GM19351 (cell line): ENCODE results near the gene TMC3.
"Not testable (repeated sequence)": the region's sequence is repeated elsewhere in the genome, so short reads cannot be mapped to it uniquely, and the experiment has no call there.

ENCODE experiments used
- ATAC-seq: cut with Tn5 transposase; IDR thresholded peaks from one replicate; pipeline ENCODE4 v1.9.1; 2021; ENCODE audit warnings: mild to moderate bottlenecking, moderate library complexity; ENCODE audit not compliant: unreplicated experiment

TMC3 gene

DNA sequence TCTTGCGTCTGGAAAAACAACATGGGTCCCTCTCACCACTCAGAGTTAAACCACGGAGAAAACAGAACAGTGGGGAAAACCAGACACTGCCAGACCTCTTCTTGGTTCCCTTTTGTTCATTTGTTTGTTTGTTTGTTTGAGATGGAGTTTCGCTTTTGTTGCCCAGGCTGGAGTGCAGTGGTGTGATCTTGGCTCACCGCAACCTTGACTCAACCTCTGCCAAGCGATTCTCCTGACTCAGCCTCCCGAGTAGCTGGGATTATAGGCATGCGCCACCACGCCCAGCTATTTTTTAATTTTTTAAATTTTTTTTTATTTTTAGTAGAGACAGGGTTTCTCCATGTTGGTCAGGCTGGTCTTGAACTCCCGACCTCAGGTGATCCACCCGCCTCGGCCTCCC, 25.3 kb downstream of the TMC3 start:
- ATAC-seq: not testable (repeated sequence)

GRCh38 chr15:81347910-81348309, 26.1 kb downstream of the TMC3 start:
- ATAC-seq: no peak

DNA sequence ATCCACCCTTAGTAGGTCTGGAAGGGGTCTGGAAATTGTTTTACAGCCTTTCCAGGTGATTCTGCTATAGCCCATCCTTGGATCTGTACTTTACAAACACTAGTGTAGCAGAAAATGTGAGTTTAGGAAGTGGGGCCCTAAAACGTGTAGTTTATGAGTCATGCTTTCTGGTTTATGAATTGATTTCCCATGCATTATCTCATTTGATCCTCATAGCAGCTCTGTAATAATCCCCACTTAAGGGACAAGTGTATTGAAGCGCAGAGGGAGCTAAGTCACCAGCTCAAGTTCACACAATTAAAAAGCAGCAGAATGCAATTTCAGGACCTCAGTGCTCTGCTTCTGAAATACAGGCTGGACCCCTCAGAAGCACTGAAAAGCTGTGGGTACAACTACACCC, 27.4 kb downstream of the TMC3 start:
- no peak for ATAC-seq

GRCh38 chr15:81343371-81343770, 30.6 kb downstream of the TMC3 start:
- no peak for ATAC-seq

- ATAC-seq: no peak
Measured at GRCh38 chr15:81341351-81341750, 32.7 kb downstream of the TMC3 start.

GRCh38 chr15:81339851-81340250, 34.2 kb downstream of the TMC3 start:
- no peak for ATAC-seq

GRCh38 chr15:81339321-81339720, 34.7 kb downstream of the TMC3 start:
- no peak for ATAC-seq

- no peak for ATAC-seq
Measured at GRCh38 chr15:81338170-81339007, 35.6 kb downstream of the TMC3 start.

DNA sequence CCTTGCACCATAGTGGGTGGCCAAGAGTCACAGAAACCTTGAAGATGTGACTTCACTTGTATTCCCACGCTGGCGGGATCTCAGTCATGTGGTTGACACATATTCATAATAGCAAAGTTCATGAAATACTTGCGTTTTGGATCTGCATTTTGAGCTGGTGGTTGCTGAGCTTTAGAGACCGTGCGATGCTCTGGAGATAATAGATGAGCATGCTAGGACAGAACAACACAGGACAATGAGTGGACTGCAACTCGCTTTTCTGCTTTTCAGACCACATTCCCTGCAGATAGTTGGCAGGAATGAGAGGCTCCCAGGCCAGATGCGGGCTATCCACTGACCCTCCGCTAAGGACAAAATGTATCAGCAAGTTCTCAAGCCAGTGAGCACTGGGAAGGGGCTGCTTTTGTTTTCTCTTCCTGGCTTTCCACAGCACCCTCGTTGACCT, 36.3 kb downstream of the TMC3 start:
- ATAC-seq: no peak

DNA sequence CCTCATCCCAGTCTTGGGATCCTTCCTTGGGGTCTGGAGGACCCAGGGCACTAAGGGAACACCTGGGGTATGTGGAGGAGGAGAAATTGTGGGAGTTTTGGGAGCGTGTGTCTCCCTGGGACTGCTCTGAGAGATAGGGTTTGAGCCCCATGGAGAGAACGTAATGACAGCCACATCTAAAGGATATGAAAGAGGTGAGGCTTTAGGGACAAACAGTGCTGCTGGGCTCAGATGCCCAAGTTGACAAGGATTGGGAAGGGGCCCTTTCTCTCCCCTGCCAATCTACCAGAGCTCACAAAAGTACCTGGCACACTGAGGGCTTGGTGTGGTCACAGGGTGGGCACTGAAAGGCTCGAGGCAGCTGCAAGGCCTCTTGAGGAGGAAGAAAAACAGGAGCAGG, 36.8 kb downstream of the TMC3 start:
- no peak for ATAC-seq

GRCh38 chr15:81336568-81336967, 37.4 kb downstream of the TMC3 start:
- no peak for ATAC-seq

DNA sequence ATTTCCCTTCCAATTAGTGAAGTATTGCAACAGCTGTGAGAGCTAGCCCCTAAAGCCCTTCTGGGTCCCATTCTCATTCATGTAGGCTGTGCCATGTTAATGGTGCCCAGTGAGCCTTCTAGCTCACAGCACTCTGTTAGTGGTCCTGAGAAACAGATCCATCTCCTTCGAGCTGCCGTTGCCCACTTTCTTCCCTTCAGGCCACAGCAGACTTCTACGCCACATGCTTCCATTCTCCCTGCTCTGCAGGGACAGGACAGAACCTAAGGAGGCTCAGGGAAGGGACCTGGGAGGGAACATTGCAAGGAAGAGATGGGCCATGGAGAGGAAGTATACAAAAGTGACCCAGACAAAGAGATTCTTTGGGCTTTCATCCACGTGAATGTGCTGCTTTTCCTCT, 38.4 kb downstream of the TMC3 start:
- ATAC-seq: no peak

- no peak for ATAC-seq
Measured at GRCh38 chr15:81334768-81335435, 39.1 kb downstream of the TMC3 start.

GRCh38 chr15:81333363-81333762, 40.6 kb downstream of the TMC3 start:
- ATAC-seq: no peak

GRCh38 chr15:81332326-81332725, 41.7 kb downstream of the TMC3 start:
- no peak for ATAC-seq

GRCh38 chr15:81331600-81331999, 42.4 kb downstream of the TMC3 start:
- no peak for ATAC-seq

DNA sequence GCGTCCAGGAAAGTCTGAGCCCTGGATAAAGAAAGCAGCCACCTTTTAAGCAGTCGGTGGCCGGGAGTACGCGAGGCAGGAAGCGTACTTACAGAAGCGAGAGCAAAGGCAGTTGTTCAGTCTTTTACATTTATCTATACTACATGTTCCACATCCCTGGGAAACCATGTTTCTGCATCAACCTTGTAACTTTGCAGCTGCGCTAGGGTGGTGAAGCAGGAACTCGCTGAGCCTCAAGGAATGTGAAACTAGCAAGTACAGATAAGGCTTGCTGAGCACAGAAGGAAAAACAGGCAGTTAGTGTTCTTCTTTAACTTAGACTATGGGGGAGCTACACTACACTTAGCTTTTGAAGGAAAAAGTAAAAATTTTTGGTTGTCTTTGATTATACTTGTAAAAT, 42.9 kb downstream of the TMC3 start:
- not testable (repeated sequence) for ATAC-seq

DNA sequence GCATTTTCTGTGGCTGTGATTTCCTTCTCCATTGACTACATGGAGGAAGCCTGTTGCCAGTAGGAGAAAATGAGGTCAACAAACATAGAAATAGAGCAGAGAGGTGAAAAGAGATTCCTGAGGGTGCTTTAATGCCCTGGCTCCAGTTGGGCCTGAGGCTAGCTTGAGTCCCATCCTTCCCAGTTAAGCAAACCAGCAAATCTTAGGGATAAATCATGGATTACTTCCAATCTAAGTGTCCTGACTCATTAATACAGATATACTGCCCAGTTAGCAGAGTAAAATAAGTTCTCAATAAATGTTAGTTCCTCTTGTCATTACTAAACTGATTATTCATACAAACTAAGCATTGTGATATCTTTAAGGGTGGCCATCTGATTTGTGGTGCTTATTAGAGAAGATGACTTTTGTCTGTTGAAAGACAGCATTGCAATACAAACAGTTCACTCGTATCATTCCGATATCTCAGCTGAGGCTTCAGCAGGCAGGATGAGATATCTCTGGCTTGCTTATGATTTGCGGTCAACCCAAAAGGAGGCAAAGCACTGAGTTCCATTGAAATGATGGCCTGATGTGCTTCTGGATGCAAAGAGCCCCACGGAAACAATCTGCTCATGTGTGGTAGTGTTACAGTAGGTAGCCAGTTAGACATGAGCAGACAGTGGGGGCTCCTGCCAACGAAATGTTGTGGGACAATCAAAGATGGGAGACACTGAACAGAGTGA, 43.5 kb downstream of the TMC3 start:
- ATAC-seq: no peak

DNA sequence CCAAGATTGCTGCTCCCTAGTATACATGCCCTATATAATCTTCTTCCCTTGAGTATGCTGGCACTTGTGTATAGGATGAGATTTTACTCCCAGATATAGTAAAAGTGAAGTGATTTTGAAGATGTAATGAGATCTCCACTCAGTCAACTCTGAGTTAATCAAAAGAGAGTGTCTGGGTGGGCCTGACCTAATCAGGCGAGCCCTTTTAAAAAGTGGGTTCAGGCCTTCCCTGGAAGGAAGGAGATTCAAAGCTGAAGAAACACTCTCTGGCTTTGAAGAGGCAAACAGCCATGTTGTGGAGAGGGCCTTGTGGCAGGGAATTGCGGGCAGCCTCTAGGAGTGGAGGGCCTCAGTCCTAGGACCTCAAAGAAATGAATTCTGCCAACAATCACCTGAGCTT, 44.6 kb downstream of the TMC3 start:
- ATAC-seq: no peak

DNA sequence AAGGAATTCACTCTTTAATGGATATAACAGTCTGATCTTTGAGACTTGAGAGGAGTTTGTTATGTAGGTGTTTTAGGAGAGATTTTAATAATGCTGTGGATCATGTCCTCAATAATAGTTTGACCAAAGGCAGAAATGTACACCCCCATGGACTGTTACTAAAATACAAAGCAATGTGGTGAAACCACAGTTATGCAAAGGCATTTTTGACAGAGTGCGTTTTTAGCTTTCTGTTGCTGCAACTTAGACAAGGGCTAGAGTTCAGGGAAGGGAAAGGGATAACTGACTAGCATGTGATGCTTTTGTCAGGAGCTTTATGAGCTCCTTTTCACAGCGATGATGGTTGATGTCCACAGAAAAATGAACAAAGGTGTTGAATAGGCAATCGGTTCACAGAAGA, 46.5 kb downstream of the TMC3 start:
- no peak for ATAC-seq

- no peak for ATAC-seq
Measured at GRCh38 chr15:81326466-81327212, 47.4 kb downstream of the TMC3 start.
